Measurements from ENCODE around the gene ZNF106. TPM values are rescaled to one million over a fixed set of nuclear protein-coding genes. Genes with fewer than 3 reads are reported as not detected.

Gene ZNF106
- total and polyA plus RNA-seq, 8 donors, result 46.6 to 106 (median 53.1) TPM

- ATAC-seq (no peak), DNase-seq (no peak)
- intact Hi-C loops (cut with DNase I), result no loop called here
- Histone ChIP-seq H3K4me3 (no peak overlapping the region), H3K36me3 (peaks cover 0 to 90% of the 10 kb centered on the region in 2 donors), H3K4me1 (no peaks in the 10 kb centered on the region), H3K27me3 (no peaks in the 10 kb centered on the region), H3K27ac (no peak overlapping the region), H3K9me3 (no peaks in the 10 kb centered on the region)
- no peak for TF ChIP-seq CTCF (IDR thresholded peaks at IDR 0.05)
These were observed 79.1 kb downstream of the ZNF106 start for GRCh38 chr15:42411884-42412283.

- intact Hi-C loops (cut with DNase I), result no loop called here
- Histone ChIP-seq H3K27ac (no peak overlapping the region), H3K36me3 (peaks cover 0 to 88% of the 10 kb centered on the region in 2 donors), H3K4me1 (no peaks in the 10 kb centered on the region), H3K4me3 (no peak overlapping the region), H3K27me3 (no peaks in the 10 kb centered on the region), H3K9me3 (no peaks in the 10 kb centered on the region)
- peak in 1 of 4 donors; percentile 48 for DNase-seq
- no peak for ATAC-seq
- TF ChIP-seq CTCF (IDR thresholded peaks at IDR 0.05), result no peak
These were observed 81.9 kb downstream of the ZNF106 start for GRCh38 chr15:42409011-42409410.

GRCh38 chr15:42408178-42408577 lies 82.8 kb downstream of the ZNF106 start:
- Histone ChIP-seq H3K27me3 (no peaks in the 10 kb centered on the region), H3K4me1 (no peaks in the 10 kb centered on the region), H3K9me3 (no peaks in the 10 kb centered on the region), H3K4me3 (no peak overlapping the region), H3K36me3 (peaks cover 0 to 90% of the 10 kb centered on the region in 2 donors), H3K27ac (no peak overlapping the region)
- DNase-seq (no peak), ATAC-seq (no peak)
- intact Hi-C loops (cut with DNase I), result no loop called here
- TF ChIP-seq CTCF (IDR thresholded peaks at IDR 0.05), result no peak

- no peaks in the 10 kb centered on the region for H3K27me3 ChIP-seq
- no peaks in the 10 kb centered on the region for H3K9me3 ChIP-seq
- no peak for TF ChIP-seq CTCF (IDR thresholded peaks at IDR 0.05)
- no peak for ATAC-seq
- intact Hi-C loops (cut with DNase I), result no loop called here
- peaks cover 0 to 86% of the 10 kb centered on the region in 2 donors for H3K36me3 ChIP-seq
- no peaks in the 10 kb centered on the region for H3K4me1 ChIP-seq
- H3K27ac ChIP-seq, result no peak overlapping the region
- H3K4me3 ChIP-seq, result no peak overlapping the region
- DNase-seq, result no peak
These were observed 85.0 kb downstream of the ZNF106 start for GRCh38 chr15:42405863-42406482.

GRCh38 chr15:42404461-42405235 lies 86.3 kb downstream of the ZNF106 start:
- Histone ChIP-seq H3K4me3 (no peak overlapping the region), H3K27ac (no peak overlapping the region), H3K36me3 (peaks cover 0 to 83% of the 10 kb centered on the region in 2 donors), H3K9me3 (no peaks in the 10 kb centered on the region), H3K4me1 (no peaks in the 10 kb centered on the region), H3K27me3 (no peaks in the 10 kb centered on the region)
- no peak for ATAC-seq
- TF ChIP-seq CTCF (IDR thresholded peaks at IDR 0.05), result no peak
- DNase-seq, result no peak
- intact Hi-C loops (cut with DNase I), result no loop called here

Measured in left lung (tissue), 10 donors.